ENCODE results near the gene MSANTD2.
"Not testable (repeated sequence)": the region's sequence is repeated elsewhere in the genome, so short reads cannot be mapped to it uniquely, and the experiment has no call there.

Gene MSANTD2

DNA sequence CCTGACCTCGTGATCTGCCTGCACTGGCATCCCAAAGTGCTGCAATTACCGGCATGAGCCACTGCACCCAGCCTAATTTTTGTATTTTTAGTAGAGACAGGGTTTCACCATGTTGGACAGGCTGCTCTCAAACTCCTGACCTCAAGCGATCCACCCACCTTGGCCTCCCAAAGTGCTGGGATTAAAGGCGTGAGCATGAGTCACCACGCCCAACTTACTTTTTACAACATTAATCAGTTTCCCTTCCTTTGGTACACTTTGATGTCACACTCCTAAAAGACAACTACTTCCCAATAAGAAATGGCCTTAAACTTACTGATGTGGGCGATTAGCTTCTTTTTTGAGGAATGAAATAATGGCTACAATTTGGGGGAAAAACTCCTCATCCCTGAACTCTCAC, 29.2 kb downstream of the MSANTD2 start:
- not testable (repeated sequence) for DNase-seq (ENCODE audit: low read depth)

DNA sequence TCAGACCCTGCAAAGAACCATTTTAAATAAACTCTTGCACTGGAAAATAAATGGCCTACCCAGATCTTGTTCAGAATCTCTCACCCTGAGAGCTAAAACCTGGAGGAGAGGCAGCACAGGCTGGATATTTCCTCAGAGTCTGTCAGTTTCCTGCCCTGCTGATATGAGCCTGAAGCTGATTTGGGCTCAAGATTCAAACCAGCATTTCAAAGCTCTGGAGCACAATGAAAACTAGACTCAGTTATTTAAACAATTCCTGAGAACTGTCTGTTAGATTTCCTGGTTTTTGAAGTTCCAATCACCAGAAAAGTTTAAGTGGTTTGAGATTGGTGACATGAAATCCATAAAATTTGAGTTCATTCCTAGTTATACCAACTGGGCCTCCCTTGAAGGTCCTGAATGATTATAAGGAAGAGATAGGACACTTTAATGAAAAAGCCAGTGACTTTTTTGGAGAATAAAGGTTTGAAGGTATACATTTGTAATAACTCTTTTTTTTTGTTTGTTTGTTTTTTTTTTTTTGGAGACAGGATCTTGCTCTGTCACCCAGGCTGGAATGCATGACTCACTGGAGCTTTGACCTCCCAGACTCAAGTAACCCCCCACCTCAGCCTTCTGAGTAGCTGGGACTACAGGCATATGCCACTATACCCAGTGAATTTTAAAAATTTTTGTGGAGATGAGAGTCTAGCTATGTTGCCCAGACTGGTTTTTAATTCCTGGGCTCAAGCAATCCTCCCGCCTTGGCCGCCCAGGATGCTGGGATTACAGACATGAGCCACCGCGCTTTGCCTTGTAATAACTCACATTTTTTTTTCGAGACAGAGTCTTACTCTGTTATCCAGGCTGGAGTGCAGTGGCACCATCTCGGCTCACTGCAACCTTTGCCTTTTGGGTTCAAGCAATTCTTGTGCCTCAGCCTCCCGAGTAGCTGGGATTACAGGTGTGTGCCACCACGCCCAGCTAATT, 30.1 kb downstream of the MSANTD2 start:
- peak; percentile 43 for DNase-seq (ENCODE audit: low read depth)

DNA sequence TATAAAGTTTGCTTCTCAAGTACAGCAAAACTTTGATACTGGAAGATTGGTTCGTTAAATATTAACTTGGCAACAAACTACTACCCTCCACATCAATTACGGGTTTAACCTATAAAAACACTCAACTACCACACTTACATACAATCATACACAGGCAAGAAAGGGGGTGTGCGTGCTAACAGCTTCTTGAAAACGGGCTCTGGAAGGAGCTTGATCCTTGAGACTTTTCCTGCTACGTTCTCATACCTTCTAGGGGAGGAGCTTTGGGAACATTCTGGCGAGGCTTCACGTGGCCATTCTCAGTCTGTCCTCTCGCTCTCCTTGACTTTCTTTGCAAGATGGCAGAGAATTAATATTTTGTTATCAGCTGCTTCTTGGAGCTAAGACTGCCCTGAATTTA, 31.3 kb downstream of the MSANTD2 start:
- DNase-seq (ENCODE audit: low read depth), result no peak

DNA sequence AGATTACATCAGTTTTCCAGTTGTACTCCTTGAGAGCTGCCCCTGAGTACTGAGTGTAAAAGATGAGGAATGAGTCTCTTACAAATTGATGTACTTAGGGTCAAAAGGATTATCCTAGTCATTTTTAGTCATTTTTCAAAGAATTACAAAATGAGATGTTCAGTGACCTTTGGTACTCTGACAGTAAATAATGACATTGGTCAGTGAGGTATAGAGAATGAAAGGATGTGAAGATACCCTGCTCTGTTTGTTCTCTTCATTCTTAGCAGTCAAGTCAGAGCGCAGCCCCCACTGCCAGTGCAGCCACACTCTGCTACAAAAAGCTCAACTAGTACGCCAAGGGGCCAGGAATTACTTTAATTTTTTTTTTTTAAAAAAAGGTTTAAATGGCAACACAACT, 34.0 kb downstream of the MSANTD2 start:
- no peak for DNase-seq (ENCODE audit: low read depth)

DNA sequence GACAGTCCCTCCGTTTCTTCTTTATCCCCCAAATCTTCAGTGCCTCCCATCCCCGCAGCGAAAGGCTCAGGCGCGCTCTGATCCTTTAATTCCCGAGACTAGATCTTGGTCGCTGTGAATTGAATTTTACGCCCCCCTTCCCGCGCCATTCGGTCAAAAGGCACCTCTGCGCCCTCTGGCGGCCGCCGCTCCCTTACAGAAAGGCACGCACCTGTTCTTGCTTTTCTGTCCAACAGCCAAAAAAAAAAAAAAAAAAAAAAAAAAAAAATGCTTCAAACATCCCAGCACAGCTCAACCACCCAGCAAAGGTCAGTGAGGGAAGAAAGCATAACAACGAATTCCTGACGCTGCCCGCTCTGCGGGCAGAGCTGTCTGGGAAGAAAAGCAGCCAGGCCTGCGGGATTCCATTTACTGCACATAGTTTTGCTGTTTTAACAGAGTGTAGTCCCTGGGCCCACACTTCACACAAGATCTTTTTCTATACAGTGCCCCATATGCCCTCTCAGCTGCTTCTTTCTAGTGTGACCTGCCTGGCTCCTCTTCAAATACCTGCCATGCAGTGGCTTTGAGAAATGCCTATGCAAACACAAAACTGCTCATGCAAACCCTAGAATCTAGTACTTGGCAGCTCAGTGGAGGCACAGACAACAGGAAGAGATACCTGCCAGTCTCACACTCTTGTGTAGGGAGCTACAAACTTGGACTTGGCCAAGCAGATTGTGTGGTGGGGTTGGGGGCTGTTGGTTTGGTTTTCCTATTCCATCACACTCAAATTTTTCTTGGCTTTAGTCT, 36.9 kb downstream of the MSANTD2 start:
- no peak for DNase-seq (ENCODE audit: low read depth)

DNA sequence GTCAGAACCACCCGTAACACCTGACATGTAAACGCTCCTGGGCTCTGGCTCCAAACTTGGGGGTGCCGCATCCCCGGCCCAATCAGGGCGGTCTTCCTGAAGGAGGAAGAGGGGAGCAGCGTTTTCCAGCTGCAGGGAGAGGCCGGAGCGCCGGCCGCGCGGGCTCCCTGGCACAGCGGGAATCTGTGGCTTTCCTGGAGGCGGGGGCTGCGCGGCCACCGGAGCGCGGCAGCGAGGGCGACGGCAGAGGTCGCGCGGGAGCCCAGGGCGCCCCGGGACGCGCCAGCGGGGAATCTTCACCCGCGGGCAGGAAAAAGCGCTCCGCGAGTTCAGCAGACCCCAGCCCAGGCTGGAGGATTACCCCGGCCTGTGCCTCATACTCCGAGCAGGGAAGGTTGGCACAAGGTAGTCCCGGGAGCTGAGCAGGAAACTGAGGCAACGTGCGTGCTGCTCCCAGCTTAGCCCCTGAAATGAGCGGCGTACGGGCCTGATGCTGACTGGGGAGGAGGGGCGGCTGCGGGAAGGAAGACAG, 37.5 kb downstream of the MSANTD2 start:
- no peak for DNase-seq (ENCODE audit: low read depth)

DNA sequence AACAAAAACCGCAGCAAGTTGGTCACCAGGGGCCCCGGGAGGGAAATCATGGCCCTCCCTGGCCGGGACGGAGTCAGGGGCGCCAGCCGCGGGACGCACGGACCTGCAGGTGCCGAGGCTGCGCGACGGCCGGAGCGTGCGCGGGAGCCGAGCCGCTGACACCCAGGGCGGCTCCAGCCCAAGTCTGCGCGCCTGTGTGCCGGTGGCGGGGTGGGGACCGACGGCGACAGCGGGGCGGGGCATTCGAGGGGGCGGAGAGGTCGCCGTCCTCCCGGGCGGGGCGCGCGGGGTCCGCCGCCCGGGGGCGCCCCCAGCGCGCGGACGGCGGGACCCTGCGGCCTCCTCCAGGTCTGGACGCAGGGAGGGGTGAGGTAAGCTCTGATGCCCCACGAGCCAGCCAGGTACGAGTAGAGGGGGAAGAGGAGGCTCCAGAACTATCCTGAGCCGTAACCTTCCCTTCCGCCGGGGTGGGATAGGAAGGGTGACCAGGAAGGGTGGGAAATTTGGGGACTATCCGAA, 38.0 kb downstream of the MSANTD2 start, which contains the start of gene ESAM:
TSS of gene ESAM (minus strand) at position 186 of the 519 bp plus-strand sequence. CDS start at position 50, 136 bp downstream.
- DNase-seq (ENCODE audit: low read depth), result no peak

DNA sequence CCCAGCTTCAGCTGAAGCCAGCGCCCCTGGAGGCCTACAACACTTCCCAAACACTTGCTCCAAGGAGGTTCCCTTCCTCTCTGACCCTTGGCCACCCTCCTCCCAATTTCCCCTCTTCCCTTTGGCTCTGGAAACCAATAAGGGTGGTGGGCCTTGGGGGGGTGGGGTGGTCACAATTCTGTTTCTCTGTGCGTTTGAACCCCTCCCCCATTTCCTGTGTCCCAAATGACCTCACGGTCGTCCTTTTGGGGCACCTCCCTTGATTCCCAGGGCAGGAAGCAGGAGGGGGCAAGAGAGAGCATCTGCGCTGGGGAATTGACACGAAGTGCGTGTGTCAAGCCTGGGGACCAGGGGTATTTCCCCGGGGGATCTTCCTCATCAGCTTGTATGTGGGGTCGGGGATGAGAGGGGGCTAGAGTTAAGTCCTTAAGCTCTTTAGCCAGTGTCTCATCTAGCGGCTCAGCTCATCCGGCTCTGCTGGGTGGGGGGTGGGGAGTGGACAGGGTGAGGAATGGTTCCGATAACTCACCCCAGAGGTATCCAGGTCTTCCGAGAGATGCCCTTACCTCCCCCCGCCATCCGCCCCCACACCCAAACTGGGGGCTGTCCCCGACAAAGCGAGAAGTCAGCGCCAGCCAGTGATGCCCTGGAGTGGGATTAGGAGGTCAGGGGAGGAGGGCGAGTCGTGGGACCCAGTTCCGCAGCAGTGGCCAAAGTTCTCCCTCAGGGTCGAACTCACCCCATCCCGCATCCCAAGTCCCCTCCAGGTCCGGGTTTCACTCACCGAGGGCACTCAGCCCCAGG, 38.7 kb downstream of the MSANTD2 start:
- DNase-seq (ENCODE audit: low read depth), result no peak

DNA sequence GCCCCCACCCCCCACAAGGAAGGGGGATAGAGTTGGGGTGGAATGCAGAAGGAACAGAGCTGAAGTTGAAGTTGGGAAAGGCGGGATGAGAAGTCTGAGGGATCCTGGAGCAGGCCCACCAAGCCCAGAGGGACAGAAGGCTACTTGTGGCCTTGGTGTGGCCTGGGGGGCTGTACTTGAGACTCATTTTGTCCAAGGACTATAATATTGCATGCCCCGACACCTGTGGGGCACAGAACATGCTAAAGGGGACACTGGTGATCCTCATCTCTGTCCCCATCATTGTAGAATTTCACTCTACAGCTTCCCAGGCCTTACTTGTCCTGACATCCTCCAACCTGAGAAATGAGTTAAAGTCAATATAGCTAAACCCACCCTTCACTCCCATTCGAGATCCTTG, 39.4 kb downstream of the MSANTD2 start:
- DNase-seq (ENCODE audit: low read depth), result no peak

DNA sequence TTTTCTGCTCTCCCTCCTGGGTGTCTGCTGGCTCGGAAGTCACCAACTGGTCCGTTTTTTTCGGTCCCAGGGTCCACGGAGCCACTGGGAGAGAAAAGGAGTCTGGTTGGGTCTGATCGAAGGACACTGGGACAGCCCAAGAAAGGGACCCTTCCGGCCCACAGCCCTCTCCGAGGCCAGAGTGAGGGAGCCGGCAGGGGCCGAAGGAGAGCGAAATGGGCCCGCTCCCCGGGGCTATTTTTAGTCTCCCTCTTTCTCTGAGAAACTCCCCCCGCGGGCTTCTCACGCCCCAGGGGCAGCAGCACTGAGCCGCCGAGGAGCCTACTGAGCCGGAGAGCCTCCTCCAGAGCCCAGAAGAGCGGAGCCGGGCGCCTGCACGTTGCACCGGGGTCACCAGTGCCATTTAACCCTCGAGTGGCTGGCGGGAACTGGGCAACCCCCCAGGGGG, 40.0 kb downstream of the MSANTD2 start:
- no peak for DNase-seq (ENCODE audit: low read depth)

DNA sequence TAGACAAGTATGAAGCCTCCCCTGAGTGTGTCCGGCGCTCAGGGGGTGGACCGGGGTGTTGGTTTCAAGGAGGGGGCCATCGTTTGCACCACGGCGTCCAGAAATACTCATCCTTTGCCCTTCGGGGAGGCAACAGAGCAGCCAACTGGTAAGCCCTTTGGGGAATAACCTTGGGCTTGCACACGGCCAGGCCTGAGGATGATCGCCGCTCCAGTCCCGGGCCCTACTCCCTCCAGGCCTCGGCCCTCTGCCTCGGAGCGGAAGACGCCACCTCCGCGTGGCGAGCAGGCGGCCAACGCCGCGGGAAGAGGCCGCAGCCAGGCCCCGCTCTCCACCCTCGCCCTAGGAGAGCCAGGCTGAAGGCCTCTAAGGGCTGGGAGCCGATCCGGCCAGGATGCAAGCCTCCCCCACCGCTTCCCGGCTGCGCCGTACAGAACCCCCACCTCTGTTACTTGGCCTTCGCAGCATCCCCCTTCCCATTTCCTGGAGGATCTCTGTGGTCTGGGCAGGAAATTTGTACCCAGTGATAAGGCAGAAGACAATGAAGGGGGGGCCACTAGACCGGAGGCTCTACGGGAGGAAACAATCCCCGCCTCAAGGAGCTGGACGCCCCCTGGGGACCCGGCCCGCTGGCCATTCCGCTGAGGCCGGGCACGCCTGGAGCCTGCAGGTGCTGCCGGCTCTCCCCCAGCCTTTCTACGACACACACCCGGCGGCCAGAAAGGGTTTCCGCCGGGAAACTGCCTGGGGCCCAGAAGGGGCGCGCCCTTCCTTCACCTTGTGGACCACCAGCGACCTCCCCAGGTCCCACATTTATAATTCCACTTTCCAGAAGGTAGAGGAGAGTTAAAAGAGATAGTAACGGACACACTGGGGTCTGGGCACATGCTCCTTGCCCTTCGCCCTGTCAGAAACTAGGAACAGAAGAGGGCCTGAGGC, 40.7 kb downstream of the MSANTD2 start:
- DNase-seq (ENCODE audit: low read depth), result no peak

DNA sequence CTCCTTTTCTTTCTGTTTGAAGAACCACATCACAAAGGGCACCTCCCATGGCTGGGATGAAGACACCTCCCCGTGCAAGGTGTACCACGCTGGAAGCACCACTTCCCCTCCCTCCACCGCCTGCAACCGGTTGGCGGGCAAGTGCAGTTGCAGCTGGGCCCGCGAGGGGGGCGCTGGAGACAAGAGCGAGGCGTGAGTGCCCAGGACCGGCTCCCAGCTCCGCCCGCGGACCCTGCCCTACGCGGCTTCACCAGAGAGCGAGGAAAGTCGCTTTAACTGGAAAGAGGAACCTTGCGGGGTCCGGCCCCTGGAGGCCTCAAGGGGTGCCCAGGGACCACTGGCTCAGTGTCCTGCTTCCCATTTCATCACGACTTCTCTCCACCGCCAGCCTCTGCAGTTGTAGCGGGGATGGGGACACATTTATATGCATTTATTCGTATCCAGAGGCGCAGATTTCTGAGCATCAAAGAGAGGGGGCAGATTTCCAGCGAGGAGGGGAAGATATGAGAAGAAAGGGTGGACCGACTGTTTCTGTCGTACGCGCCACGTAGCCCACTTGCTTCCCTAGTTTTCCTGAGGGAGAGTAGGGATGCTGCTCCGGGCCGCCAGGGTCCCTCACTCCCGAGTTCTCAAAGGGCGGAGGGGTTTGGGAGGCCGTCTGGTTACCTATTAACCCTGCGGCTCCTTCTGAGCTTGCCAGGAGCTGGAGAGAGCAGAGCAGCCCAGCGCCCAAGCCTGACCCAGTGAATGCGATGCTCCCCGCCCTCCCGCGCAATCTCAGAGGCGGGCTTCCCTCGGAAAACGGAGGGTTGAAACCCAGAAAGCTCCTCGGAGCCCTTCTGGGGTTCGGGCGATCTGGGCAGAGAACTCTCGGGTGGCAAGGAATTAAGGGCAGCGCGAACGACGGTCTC, 41.6 kb downstream of the MSANTD2 start:
- DNase-seq (ENCODE audit: low read depth), result no peak

DNA sequence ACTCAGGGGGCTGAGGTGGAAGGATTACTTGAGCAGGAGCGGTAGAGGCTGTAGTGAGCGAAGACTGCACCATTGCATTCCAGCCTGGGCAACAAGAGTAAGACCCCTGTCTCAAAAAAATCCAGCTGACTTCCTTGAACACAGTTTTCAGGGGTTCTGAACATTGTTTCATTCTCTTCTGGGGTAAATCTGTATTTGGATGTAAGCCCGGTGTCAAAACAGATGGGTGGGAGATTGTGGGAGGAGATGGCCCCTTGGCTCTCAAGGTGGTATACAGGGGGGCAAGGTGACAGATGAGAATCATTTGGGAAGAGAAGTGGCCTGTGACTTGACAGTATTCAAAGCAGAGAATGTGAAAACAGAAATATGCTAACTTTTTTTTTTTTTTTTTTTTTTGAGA, 42.9 kb downstream of the MSANTD2 start:
- no peak for DNase-seq (ENCODE audit: low read depth)

DNA sequence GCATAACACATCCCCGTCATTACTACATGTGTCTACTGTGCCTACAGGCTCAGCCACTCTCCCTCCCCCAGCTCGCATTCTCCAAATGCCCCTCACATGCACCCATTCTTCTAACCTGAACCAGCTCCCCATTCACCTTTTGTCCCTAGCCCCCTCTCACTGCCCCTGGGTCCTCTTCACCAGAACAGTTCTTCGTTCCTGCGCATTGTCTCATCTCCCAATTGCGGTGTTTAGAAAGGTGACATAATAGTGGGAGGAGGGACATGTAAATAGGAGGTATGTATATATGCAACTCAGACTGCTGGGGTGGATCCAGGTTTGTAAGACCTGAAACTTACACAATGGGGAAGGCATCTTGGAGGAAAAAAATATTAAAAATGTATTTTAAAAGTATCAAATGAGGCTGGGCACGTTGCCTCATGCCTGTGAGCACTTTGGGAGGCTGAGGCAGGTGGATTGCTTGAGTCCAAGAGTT, 43.4 kb downstream of the MSANTD2 start:
- no peak for DNase-seq (ENCODE audit: low read depth)

DNA sequence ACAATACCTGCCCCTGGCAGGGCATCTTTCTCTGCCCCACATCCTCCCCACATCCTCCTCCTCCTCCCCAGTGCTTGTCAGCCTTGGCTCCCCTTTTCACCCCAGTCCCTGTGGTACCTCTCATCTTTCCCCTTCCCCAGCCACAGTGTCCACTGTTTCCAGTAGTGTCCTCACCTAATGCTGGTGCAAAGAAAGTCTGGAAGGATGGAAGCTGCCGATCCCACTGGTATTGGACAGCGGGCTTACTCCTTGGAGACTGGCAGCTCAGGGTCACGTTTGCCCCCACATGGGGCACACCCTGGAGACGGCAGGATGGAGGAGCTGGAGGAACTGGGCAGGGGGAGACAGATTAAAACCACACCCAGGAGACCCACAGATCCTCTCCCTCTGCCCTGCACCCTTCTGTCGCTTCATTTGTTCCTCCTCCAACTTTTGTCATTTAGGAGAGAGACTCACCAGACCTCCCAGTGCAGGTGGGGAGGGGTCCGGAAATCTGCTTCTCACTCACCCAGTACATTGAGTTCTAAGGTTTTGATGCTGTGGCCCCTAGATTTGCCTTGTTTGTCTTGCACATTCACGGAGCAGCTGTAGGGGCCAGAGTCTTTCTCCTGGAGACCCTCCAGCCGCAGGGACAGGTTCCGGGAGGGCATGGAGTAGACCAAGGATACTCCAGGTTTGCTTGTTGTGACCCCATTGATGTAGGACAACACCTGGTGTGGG, 44.0 kb downstream of the MSANTD2 start:
- no peak for DNase-seq (ENCODE audit: low read depth)

DNA sequence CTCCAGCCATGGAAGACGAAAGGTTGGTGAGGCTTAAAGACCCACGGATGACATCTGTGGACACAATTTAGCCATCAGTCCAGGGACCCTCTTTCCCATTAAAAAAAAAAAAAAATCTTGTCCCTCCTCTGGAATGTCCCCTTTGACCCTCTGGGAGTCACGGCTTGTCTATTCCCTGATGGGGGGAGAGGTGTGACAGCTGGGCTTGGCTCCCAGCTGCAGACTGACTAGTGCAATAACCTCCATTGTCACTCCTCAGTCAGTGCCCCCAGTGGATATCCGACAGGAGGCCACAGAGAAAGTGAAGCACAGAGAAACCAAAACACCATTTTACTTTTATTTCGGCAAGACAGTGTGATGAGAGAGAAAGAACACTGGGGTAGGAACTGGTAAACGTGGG, 45.5 kb downstream of the MSANTD2 start:
- no peak for DNase-seq (ENCODE audit: low read depth)

DNA sequence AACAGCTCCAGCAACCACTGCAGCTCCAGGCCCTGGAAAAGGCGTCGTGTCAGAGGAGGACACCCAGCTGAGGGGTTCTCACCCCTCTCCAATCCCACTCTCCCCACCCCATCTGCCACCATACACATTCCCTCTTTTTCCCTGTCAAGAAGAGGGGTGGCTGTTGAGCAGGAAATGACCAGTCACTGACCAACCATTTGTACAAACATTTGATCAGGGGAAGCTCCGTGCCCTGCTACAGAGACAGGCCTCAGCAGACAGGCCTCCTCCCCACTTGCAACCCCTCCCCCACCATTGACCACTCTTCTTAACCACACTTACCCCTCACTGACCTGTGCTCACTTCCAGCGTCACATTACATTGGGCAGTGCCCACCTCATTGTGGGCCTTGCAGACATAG, 45.9 kb downstream of the MSANTD2 start:
- DNase-seq (ENCODE audit: low read depth), result no peak

DNA sequence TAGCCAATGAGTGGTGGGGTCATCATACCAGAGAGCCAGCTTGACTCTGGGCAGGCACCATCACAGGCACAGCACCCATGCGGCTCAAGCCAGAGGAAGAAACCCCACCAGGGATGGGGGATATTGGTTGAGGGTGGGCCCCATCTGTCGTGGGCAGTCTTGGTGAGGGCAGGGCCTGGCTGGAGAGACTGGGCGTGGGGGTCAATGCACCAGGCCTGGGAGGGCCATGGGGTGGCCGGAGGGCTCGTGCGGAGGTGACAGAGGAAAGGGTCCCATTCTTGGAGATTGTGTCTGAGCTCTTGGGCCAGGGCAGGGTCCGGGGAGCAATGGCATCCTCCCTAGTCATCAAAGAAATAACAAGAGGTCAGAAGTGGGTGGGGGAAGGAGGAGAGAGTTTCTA, 46.6 kb downstream of the MSANTD2 start:
- no peak for DNase-seq (ENCODE audit: low read depth)

DNA sequence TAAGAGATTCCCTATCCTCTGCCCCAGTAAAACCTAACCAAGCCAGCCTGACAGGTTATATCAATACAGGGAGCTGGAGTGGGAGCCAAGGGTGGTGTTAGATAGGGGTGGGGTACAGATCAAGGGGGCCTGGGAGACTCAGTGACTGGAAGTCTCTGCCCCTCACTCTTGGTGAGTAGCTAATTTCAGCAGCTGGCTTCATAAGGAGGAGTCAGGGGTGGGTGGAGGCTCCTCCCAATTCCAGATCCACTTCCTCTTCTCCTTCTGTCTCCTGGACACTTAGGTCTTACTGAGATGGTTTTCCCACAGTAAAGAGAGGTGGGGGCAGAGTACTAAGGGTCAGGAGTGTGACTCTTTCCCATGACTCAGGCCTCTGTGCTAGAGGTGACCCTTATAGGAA, 47.0 kb downstream of the MSANTD2 start:
- no peak for DNase-seq (ENCODE audit: low read depth)

All from non-pigmented ciliary epithelial cell (primary cell).